Neural crest cell (in vitro differentiated cells): ENCODE measurements around the gene GPR15LG. TPM values are rescaled to one million over a fixed set of nuclear protein-coding genes. Genes with fewer than 3 reads are reported as not detected.

ENCODE experiments used
- DNase-seq: peaks from one replicate; pipeline ENCODE4 v3.0.0; 2021; ENCODE audit warnings: low read depth, mixed read lengths, low spot score
- H3K27ac Mint-ChIP-seq: one replicate; pipeline ENCODE4 v1.8.0; 2021; ENCODE audit warnings: mild to moderate bottlenecking, mixed read lengths; ENCODE audit not compliant: unreplicated experiment
- H3K27me3 Mint-ChIP-seq: 2 replicates; pipeline ENCODE4 v1.8.0; 2021; ENCODE audit warnings: low read depth, mild to moderate bottlenecking, mixed read lengths
- H3K36me3 Mint-ChIP-seq: 2 replicates; pipeline ENCODE4 v1.8.0; 2021; ENCODE audit warnings: low read depth, mild to moderate bottlenecking, mixed read lengths
- H3K4me1 Mint-ChIP-seq: 2 replicates; pipeline ENCODE4 v1.8.0; 2021; ENCODE audit warnings: mixed read lengths
- H3K4me3 Mint-ChIP-seq: one replicate; pipeline ENCODE4 v1.8.0; 2021; ENCODE audit warnings: mild to moderate bottlenecking, mixed read lengths
- H3K9me3 Mint-ChIP-seq: 2 replicates; pipeline ENCODE4 v1.8.0; 2021; ENCODE audit warnings: mixed read lengths
- CTCF ChIP-seq: fragments of 200-600 bp; sonication (generic); conservative IDR thresholded peaks from 2 replicates; pipeline ENCODE4 v1.5.0; 2021; ENCODE audit warnings: antibody characterized with exemption, mild to moderate bottlenecking
- total RNA-seq: library from RNA; stranded (reverse); gene quantifications from 2 replicates; pipeline ENCODE4 v1.2.1, GENCODE V29; 2021

The GPR15LG gene
- total RNA-seq, 1 donor from 2014 or later, result not detected

GRCh38 chr10:84202349-84202748 lies 28.7 kb downstream of the GPR15LG start:
- H3K36me3 Mint-ChIP-seq, result no peaks in the 10 kb centered on the region
- H3K4me1 Mint-ChIP-seq, result no peaks in the 10 kb centered on the region
- no peak overlapping the region for H3K4me3 Mint-ChIP-seq
- TF ChIP-seq CTCF, result no peak
- no peaks in the 10 kb centered on the region for H3K27me3 Mint-ChIP-seq
- no peak for DNase-seq
- no peak overlapping the region for H3K27ac Mint-ChIP-seq
- no peaks in the 10 kb centered on the region for H3K9me3 Mint-ChIP-seq

GRCh38 chr10:84204122-84204521 lies 30.5 kb downstream of the GPR15LG start:
- H3K27ac Mint-ChIP-seq, result no peak overlapping the region
- peak; percentile 39 for TF ChIP-seq CTCF
- no peak for DNase-seq
- H3K27me3 Mint-ChIP-seq, result no peaks in the 10 kb centered on the region
- H3K4me1 Mint-ChIP-seq, result no peaks in the 10 kb centered on the region
- H3K9me3 Mint-ChIP-seq, result no peaks in the 10 kb centered on the region
- H3K4me3 Mint-ChIP-seq, result no peak overlapping the region
- no peaks in the 10 kb centered on the region for H3K36me3 Mint-ChIP-seq

GRCh38 chr10:84204610-84205009 lies 31.0 kb downstream of the GPR15LG start:
- H3K27ac Mint-ChIP-seq, result no peak overlapping the region
- no peaks in the 10 kb centered on the region for H3K4me1 Mint-ChIP-seq
- no peaks in the 10 kb centered on the region for H3K36me3 Mint-ChIP-seq
- TF ChIP-seq CTCF, result no peak
- DNase-seq, result no peak
- H3K4me3 Mint-ChIP-seq, result no peak overlapping the region
- H3K27me3 Mint-ChIP-seq, result no peaks in the 10 kb centered on the region
- no peaks in the 10 kb centered on the region for H3K9me3 Mint-ChIP-seq

GRCh38 chr10:84205049-84205852 lies 31.6 kb downstream of the GPR15LG start:
- Mint-ChIP-seq H3K4me1 (no peaks in the 10 kb centered on the region), H3K4me3 (no peak overlapping the region), H3K27ac (no peak overlapping the region), H3K36me3 (no peaks in the 10 kb centered on the region), H3K27me3 (no peaks in the 10 kb centered on the region), H3K9me3 (no peaks in the 10 kb centered on the region)
- peak; percentile 74 for DNase-seq
- peak; percentile 78 for TF ChIP-seq CTCF

- DNase-seq, result no peak
- TF ChIP-seq CTCF, result peak; percentile 7
- Mint-ChIP-seq H3K27me3 (no peaks in the 10 kb centered on the region), H3K4me3 (no peak overlapping the region), H3K27ac (no peak overlapping the region), H3K4me1 (no peaks in the 10 kb centered on the region), H3K36me3 (no peaks in the 10 kb centered on the region), H3K9me3 (no peaks in the 10 kb centered on the region)
Measured at GRCh38 chr10:84205853-84206525, 32.4 kb downstream of the GPR15LG start.
